Adrenal gland (tissue), 12 donors: ENCODE results near the gene MAPK4. TPM values are rescaled to one million over a fixed set of nuclear protein-coding genes. Genes with fewer than 3 reads are reported as not detected.

ENCODE experiments used
- DNase-seq, 7 donors: peaks; one replicate each; pipeline ENCODE4 v3.0.0-alpha.2; 2019 to 2020
- H3K27ac ChIP-seq, 5 donors: fragments of 200-600 bp; sonication (generic) in 4 of 5; 1 replicate in 3 of 5; 2 replicates in 2 of 5; pipeline versions ENCODE4 v1.5.1 to v1.8.0; 2016 to 2020; ENCODE audit warnings: mild to moderate bottlenecking in 1 of 5
- H3K27me3 ChIP-seq: fragments of 200-600 bp; 2 replicates; pipeline ENCODE4 v1.8.0; 2021
- H3K36me3 ChIP-seq, 2 donors: fragments of 200-600 bp; replicated peaks in 1 of 2; 1 replicate in 1 of 2; 2 replicates in 1 of 2; pipeline versions ENCODE4 v1.5.1 to v1.8.0; 2018 to 2022
- H3K4me1 ChIP-seq, 2 donors: fragments of 200-600 bp; replicated peaks in 1 of 2; 1 replicate in 1 of 2; 2 replicates in 1 of 2; pipeline versions ENCODE4 v1.5.1 to v1.8.0; 2018 to 2021
- H3K4me3 ChIP-seq, 4 donors: fragments of 200-600 bp; sonication (generic) in 3 of 4; one replicate each; pipeline ENCODE4 v1.5.1; 2016 to 2018
- H3K9me3 ChIP-seq, 3 donors: fragments of 200-600 bp; sonication (generic) in 1 of 3; replicated peaks in 1 of 3; 1 replicate in 2 of 3; 2 replicates in 1 of 3; pipeline versions ENCODE4 v1.5.1 to v1.8.0; 2016 to 2021
- CTCF ChIP-seq, 6 experiments: fragments of 450-650 bp in 4 of 6; fragments of 200-600 bp in 2 of 6; sonication (generic) in 1 of 6; IDR thresholded peaks; 1 replicate in 5 of 6; 2 replicates in 1 of 6; pipeline versions ENCODE4 v1.5.1 to v1.8.0; 2016 to 2021; ENCODE audit warnings: antibody characterized with exemption in 6 of 6, mild to moderate bottlenecking in 2 of 6, moderate library complexity in 1 of 6
- POLR2A ChIP-seq, 2 donors: fragments of 450-650 bp; IDR thresholded peaks; one replicate each; pipeline ENCODE4 v1.6.1; 2017; ENCODE audit warnings: antibody characterized with exemption in 2 of 2, mild to moderate bottlenecking in 2 of 2, moderate library complexity in 1 of 2
- WGBS, 4 donors: extraction: QIAGEN DNeasy Blood & Tissue Kit in 2 of 4; methylation state at CpG; one replicate each; pipeline versions ENCODE4 v1.1.5 to v1.1.7; 2013 to 2017; 5-methylcytosine and 5-hydroxymethylcytosine counted together
- intact Hi-C, 2 donors: fragments of 100-400 bp; cut with DNase I; formaldehyde crosslinking; loops; one replicate each; pipeline versions ENCODE4 v1.14.1 to v1.15.0; 2022 to 2023
- polyA plus RNA-seq, 3 donors: library from polyadenylated mRNA; stranded (reverse); fragments of 200-250 nt in 2 of 3; fragments of 350-450 nt in 1 of 3; fragmentation: Illumina TruSeq in 1 of 3; extraction: RNeasy Lipid Tissue Mini Kit (QIAGEN cat#74804) in 1 of 3; gene quantifications; one replicate each; pipeline ENCODE4 v1.2.3, GENCODE V29; 2013 to 2014
- total RNA-seq, 9 donors: library from RNA; depleted of rRNA in 4 of 9; stranded (reverse); fragments of >200 nt in 4 of 9; fragments of 120-200 nt in 1 of 9; fragmentation: NEBNext Ultra II Directional in 1 of 9; extraction: Animal tissue kit (Norgen Biotek cat#: 25700) in 1 of 9; gene quantifications; one replicate each; pipeline versions ENCODE4 v1.1.0 to v1.2.4, GENCODE V29; 2013 to 2023
- donor health status: healthy with polysubstance abuse.
- donor health status: Bipolar disorder and iron deficiency.
- donor health status: DM: yes; HTN: yes; CAD: no.
- donor health status: DM: no; HTN: no; CAD: no.
- donor health status: DM: no; HTN: no; CAD: no.
- donor health status: DM: yes; HTN: yes; CAD: no.

Gene MAPK4
- total and polyA plus RNA-seq, 12 donors, result 16.3 to 231 (median 33.9) TPM

GRCh38 chr18:50748243-50749229 lies 188.6 kb downstream of the MAPK4 start:
- H3K27ac ChIP-seq, result no peak overlapping the region
- H3K27me3 ChIP-seq, result no peaks in the 10 kb centered on the region
- intact Hi-C loops, result no loop called here
- 55 to 64% (median 61%) methylated on average over 8 to 9 of the region's 9 CpGs for WGBS, 4 donors
- H3K9me3 ChIP-seq, result no peaks in the 10 kb centered on the region
- H3K4me1 ChIP-seq, result no peaks in the 10 kb centered on the region
- TF ChIP-seq CTCF (IDR thresholded peaks at IDR 0.05), result no peak
- no peak for TF ChIP-seq POLR2A (IDR thresholded peaks at IDR 0.05)
- DNase-seq, result no peak
- H3K36me3 ChIP-seq, result no peaks in the 10 kb centered on the region
- H3K4me3 ChIP-seq, result no peak overlapping the region

GRCh38 chr18:50749421-50749820 lies 189.5 kb downstream of the MAPK4 start:
- Histone ChIP-seq H3K4me3 (no peak overlapping the region), H3K27me3 (no peaks in the 10 kb centered on the region), H3K27ac (no peak overlapping the region), H3K9me3 (no peaks in the 10 kb centered on the region), H3K4me1 (no peaks in the 10 kb centered on the region), H3K36me3 (no peaks in the 10 kb centered on the region)
- intact Hi-C loops, result no loop called here
- no peak for DNase-seq
- WGBS, 4 donors, result 83 to 86% (median 85%) methylated on average over 5 of the region's 5 CpGs
- TF ChIP-seq CTCF (IDR thresholded peaks at IDR 0.05) (no peak), POLR2A (IDR thresholded peaks at IDR 0.05) (no peak)

- no peaks in the 10 kb centered on the region for H3K36me3 ChIP-seq
- TF ChIP-seq CTCF (IDR thresholded peaks at IDR 0.05) (no peak), POLR2A (IDR thresholded peaks at IDR 0.05) (no peak)
- H3K27me3 ChIP-seq, result no peaks in the 10 kb centered on the region
- no peak for DNase-seq
- no peaks in the 10 kb centered on the region for H3K4me1 ChIP-seq
- 67 to 76% (median 69%) methylated on average over 4 of the region's 4 CpGs for WGBS, 4 donors
- H3K9me3 ChIP-seq, result no peaks in the 10 kb centered on the region
- no peak overlapping the region for H3K4me3 ChIP-seq
- H3K27ac ChIP-seq, result no peak overlapping the region
- intact Hi-C loops, result no loop called here
These were observed 190.1 kb downstream of the MAPK4 start for GRCh38 chr18:50749945-50750344.

- Histone ChIP-seq H3K4me3 (no peak overlapping the region), H3K9me3 (no peaks in the 10 kb centered on the region), H3K4me1 (no peaks in the 10 kb centered on the region), H3K27me3 (no peaks in the 10 kb centered on the region), H3K36me3 (no peaks in the 10 kb centered on the region), H3K27ac (no peak overlapping the region)
- intact Hi-C loops, result no loop called here
- 74 to 91% (median 83%) methylated on average over 2 of the region's 2 CpGs for WGBS, 4 donors
- DNase-seq, result no peak
- TF ChIP-seq POLR2A (IDR thresholded peaks at IDR 0.05), result no peak
- no peak for TF ChIP-seq CTCF (IDR thresholded peaks at IDR 0.05)
These were observed 190.7 kb downstream of the MAPK4 start for GRCh38 chr18:50750546-50750945.
